OCI-LY1 (cell line): Measurements from ENCODE around the gene RGS14.

Experiments
- EZH2 ChIP-seq: fragments of 200-600 bp; sonication (generic), shearing (Covaris generic); IDR thresholded peaks from 2 replicates; pipeline ENCODE4 v1.8.0; 2017; ENCODE audit warnings: borderline replicate concordance, mixed run types, mild to moderate bottlenecking, antibody characterized with exemption, low read length, moderate library complexity, mixed read lengths
- TF ChIP-seq, protein P1 (sequence below): fragments of 200-600 bp; sonication (generic), shearing (Covaris generic); IDR thresholded peaks from 2 replicates; pipeline ENCODE4 v1.5.1; 2017; ENCODE audit warnings: mild to moderate bottlenecking, antibody characterized with exemption, low read length, moderate library complexity, mixed read lengths

DNA sequence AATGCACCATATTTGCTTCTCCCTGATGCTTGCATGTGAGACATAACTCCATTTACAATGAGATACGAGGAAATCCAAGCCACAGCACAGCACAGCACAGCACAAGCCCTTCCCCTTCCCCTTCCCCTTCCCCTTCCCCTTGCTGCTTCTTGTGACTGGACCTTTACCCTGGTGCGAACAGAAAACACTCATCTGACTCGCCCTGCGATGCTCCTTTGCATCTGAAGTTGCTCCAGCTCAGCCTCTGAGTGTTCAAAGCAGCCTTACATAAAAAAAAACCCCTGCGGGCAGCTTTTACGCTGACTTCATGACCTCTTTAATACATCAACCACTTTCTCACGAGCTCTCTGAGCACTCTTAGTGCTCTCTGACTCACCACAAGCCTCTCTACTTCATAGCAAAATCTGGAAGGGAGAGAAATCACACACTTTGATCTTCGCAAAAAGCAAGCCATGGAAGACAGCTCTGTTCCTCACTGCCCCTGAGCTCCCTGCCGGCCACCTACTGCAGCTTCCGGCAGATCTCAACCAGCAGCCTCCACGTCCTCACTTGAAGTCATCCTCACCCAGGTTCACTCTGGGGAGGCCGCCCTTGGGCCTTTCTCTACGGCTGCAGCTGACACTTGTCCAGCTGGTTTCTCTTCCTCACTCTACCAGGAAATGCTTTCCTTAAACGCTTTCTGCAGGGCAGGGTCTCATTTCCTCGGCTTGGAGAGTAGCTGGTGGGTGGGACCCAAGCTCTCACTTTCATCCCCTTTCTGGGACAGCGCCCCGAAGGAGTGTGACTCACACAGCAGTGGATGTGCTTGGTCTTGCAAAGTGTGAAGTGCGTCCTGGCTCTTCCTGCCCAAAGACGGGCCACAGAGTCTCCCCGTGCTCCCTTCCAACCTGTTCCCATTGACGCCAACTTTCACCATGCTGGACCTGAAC lies 31.8 kb downstream of the RGS14 start:
- TF ChIP-seq, protein P1, sequence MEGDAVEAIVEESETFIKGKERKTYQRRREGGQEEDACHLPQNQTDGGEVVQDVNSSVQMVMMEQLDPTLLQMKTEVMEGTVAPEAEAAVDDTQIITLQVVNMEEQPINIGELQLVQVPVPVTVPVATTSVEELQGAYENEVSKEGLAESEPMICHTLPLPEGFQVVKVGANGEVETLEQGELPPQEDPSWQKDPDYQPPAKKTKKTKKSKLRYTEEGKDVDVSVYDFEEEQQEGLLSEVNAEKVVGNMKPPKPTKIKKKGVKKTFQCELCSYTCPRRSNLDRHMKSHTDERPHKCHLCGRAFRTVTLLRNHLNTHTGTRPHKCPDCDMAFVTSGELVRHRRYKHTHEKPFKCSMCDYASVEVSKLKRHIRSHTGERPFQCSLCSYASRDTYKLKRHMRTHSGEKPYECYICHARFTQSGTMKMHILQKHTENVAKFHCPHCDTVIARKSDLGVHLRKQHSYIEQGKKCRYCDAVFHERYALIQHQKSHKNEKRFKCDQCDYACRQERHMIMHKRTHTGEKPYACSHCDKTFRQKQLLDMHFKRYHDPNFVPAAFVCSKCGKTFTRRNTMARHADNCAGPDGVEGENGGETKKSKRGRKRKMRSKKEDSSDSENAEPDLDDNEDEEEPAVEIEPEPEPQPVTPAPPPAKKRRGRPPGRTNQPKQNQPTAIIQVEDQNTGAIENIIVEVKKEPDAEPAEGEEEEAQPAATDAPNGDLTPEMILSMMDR: no peak
- TF ChIP-seq EZH2: no peak
